GM21528 (cell line): Measurements from ENCODE around the gene ZBTB11.
"Not testable (repeated sequence)": the region's sequence is repeated elsewhere in the genome, so short reads cannot be mapped to it uniquely, and the experiment has no call there.

Source experiments
- ATAC-seq: cut with Tn5 transposase; IDR thresholded peaks from one replicate; pipeline ENCODE4 v1.9.1; 2021; ENCODE audit warnings: mild to moderate bottlenecking, moderate library complexity; ENCODE audit not compliant: unreplicated experiment, low FRiP score

The ZBTB11 gene

DNA sequence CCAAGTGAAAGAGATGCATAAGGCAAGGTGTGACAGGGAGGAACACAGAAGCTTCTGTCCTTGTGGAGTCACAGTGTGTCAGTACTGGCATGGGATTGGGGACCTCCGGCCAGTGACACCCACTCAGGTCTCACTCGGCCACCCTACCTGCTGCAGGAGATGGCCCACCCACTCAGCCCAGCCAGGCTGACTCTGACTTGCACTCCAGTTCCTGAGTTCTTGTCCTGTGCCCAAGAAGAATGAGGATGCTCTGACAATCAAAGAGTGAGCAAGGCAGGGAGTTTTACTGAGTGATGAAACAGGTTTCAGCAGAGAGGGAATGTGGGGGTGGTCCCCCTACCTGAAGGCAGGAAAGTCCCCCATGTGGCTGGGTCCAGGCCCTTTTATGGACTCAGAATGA, 52.1 kb downstream of the ZBTB11 start:
- no peak for ATAC-seq

GRCh38 chr3:101623656-101624055, 53.3 kb downstream of the ZBTB11 start:
- no peak for ATAC-seq

- no peak for ATAC-seq
Observed at GRCh38 chr3:101619734-101620133, 57.2 kb downstream of the ZBTB11 start.

DNA sequence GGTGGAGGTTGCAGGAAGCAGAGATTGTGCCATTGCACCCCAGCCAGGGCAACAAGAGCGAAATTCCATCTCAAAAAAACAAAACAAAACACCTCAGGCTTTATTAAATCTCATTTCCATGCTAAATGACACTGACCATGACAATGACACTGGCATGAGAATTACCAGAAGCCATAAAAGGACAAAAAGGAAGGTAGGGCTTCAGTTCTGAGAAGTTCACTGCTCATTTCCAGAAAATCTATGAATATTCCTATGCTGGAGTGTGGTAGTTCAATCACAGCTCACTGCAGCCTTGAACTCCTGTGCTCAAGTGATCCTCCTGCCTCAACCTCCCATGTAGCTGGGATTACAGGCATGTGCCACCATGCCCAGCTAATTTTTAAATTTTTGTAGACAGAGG, 58.2 kb downstream of the ZBTB11 start:
- no peak for ATAC-seq

DNA sequence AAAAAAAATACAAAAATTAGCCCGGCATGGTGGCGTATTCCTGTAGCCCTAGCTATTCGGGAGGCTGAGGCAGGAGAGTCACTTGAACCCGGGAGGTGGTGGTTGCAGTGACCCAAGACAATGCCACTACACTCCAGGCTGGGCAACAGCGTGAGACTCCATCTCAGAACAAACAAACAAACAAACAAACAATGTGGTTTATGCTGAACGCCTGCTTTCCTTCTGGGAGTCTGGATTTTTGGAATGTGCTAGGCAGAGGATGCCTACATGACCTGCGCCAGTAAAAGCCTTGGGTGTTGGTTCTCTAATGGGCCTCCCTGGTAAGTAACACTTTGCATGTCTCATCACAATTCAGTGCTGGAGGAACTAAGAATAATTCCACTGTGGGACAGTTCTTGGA, 59.5 kb downstream of the ZBTB11 start:
- no peak for ATAC-seq

DNA sequence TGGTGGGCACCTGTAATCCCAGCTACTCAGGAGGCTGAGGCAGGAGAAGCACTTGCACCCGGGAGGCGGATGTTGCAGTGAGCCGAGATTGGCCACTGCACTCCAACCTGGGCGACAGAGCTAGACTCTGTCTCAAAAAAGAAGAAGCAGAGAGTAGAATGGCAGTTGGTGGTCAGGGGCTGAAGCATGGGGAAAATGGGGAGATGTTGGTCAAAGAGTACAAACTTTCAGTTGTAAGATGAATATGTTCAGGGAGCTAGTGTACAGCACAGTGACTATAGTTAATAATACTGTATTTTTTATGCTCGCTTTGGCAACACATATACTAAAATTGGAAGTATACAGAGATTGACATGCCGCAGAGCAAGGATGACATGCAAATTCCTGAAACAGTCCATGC, 61.4 kb downstream of the ZBTB11 start:
- ATAC-seq: no peak

DNA sequence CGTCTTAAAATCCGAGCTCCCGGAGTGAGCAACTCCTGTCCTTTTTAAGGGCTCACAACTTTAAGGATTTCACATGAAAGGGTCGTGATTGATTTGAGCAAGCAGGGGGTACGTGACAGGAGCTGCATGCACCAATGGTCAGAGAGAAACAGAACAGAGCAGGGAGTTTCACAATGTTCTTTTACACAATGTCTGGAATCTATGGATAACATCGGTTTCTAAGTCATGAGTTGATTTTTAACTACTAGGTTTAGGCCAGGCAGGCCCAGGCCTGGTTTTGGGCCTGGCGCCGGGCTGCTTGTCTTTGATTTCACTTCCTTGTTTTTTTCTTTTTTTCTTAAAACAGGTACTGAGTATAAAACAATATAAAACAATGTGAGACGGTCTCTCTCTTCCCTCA, 63.9 kb downstream of the ZBTB11 start:
- not testable (repeated sequence) for ATAC-seq

- no peak for ATAC-seq
Observed at GRCh38 chr3:101611023-101611422, 65.9 kb downstream of the ZBTB11 start.

DNA sequence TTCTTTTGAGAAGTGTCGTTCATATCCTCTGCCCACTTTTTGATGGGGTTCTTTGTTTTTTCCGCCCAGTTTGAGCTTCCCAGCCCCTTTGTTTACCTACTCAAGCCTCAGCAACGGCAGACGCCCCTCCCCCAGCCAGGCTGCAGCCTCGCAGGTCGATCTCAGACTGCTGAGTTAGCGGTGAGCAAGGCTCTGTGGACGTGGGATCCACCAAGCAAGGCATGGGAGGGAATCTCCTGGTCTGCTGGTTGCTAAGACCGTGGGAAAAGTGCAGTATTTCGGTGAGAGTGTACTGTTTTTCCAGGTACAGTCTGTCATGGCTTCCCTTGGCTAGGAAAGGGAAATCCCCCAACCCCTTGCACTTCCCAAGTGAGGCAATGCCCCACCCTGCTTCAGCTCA, 71.5 kb downstream of the ZBTB11 start:
- not testable (repeated sequence) for ATAC-seq

DNA sequence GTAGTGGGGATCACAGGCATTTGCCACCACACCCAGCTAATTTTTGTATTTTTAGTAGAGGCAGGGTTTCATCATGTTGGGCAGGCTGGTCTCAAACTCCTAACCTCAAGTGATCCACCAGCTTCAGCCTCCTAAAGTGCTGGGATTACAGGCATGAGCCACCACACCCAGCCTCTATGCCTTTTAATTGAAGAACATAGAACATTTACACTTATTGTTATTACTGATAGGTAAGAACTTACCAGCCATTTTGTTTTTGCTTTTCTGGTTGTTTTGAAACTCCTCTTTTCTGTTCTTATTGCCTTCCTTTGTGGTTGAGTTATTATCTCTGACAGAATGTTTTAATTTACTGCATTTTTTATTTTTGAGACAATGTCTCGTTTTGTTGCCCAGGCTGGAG, 73.7 kb downstream of the ZBTB11 start:
- no peak for ATAC-seq

DNA sequence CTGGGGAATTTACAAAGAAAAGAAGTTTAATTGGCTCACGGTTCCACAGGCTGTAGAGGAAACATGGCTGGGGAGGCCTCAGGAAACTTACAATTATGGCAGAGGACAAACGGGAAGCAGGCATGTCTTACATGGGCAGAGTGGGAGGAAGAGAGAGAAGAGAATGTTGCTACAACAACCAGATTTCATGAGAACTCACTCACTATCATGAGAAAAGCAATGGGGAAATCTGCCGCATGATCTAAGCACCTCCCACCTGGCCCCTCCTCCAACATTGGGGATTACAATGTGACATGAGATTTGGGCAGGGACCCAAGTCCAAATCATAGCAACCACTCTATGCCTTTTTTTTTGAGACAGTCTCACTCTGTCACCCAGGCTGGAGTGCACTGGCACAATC, 74.2 kb downstream of the ZBTB11 start:
- no peak for ATAC-seq
